Vagina (tissue), 2 donors: ENCODE measurements around the gene COL9A3. TPM values are rescaled to one million over a fixed set of nuclear protein-coding genes. Genes with fewer than 3 reads are reported as not detected.

ENCODE experiments used
- DNase-seq, 2 donors: peaks; one replicate each; pipeline ENCODE4 v3.0.0-alpha.2; 2017; ENCODE audit errors: extremely low spot score in 2 of 2
- H3K27ac ChIP-seq: fragments of 200-600 bp; sonication (generic); one replicate; pipeline ENCODE4 v1.5.1; 2019
- H3K27me3 ChIP-seq: fragments of 200-600 bp; sonication (generic); one replicate; pipeline ENCODE4 v1.5.1; 2019
- H3K36me3 ChIP-seq, 2 donors: fragments of 200-600 bp; sonication (generic); one replicate each; pipeline ENCODE4 v1.5.1; 2017 to 2019
- H3K4me1 ChIP-seq: fragments of 200-600 bp; sonication (generic); one replicate; pipeline ENCODE4 v1.5.1; 2019
- H3K4me3 ChIP-seq, 2 donors: fragments of 200-600 bp; sonication (generic); 1 replicate in 1 of 2; 2 replicates in 1 of 2; pipeline ENCODE4 v1.5.1; 2016 to 2019
- H3K9me3 ChIP-seq: fragments of 200-600 bp; sonication (generic); one replicate; pipeline ENCODE4 v1.5.1; 2019
- CTCF ChIP-seq, 3 experiments: fragments of 450-650 bp in 2 of 3; fragments of 200-600 bp in 1 of 3; sonication (generic) in 1 of 3; IDR thresholded peaks; one replicate each; pipeline ENCODE4 v1.5.1; 2017 to 2019; ENCODE audit warnings: antibody characterized with exemption in 3 of 3, mild to moderate bottlenecking in 2 of 3, moderate library complexity in 2 of 3
- POLR2A ChIP-seq, 2 donors: fragments of 450-650 bp; IDR thresholded peaks; one replicate each; pipeline ENCODE4 v1.6.1; 2017; ENCODE audit warnings: antibody characterized with exemption in 2 of 2, mild to moderate bottlenecking in 2 of 2, moderate library complexity in 2 of 2
- POLR2AphosphoS5 ChIP-seq, 2 donors: sonication (generic); formaldehyde crosslinking; IDR thresholded peaks; one replicate each; pipeline ENCODE4 v1.9.0; 2017; ENCODE audit warnings: antibody characterized with exemption in 2 of 2, mild to moderate bottlenecking in 2 of 2, low read depth in 1 of 2; ENCODE audit not compliant: insufficient read depth in 1 of 2
- intact Hi-C: fragments of 100-400 bp; cut with DNase I; formaldehyde crosslinking; loops from one replicate; pipeline ENCODE4 v1.15.1; 2023
- total RNA-seq: library from RNA; depleted of rRNA; stranded (reverse); fragments of >200 nt; gene quantifications from one replicate; pipeline ENCODE4 v1.2.3, GENCODE V29; 2016

The COL9A3 gene
- total RNA-seq, 1 donor from 2014 or later = 1.2 TPM

DNA sequence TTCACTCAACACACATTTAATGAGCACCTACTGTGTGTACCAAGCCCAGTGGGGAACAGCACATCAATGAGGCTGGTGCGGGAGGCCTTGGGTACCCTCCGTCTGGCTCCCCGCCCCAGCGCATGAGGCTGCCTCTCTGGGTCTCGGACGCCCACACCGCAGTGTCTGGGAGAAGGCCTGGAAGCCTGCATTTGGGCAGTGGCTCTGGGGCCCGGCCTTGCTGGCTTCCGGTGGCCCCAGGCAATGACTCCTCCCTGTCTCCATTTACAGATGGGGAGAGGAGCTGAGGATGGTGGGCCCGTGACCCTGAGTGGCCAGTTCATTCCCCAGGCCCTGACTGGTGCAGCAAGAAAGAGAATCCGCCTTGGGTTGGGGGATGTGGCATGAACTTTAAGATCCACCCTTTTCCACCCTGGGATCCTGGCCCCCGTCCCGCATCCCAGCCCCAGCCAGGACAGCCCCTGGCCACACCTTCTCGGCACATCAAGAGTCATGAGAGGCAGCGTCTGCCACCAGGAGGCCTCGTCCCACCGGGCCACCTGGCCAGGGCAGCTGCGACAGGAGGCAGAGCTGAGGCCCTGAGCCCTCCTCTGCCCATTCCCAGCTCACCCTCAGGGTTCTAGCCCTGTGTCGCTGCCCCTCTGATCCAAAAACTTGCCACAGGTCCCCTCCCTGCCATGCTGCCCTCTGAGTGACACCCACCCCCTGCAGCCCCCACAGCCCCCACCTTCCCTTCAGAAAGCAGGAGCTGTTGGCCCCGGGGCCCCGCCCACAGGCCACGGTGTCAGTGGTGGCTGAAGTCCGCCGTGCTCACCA, 38.0 kb upstream of the COL9A3 start:
- Histone ChIP-seq H3K9me3 (no peaks in the 10 kb centered on the region), H3K27ac (no peak overlapping the region), H3K4me1 (no peaks in the 10 kb centered on the region), H3K4me3 (no peak overlapping the region), H3K36me3 (no peaks in the 10 kb centered on the region), H3K27me3 (no peaks in the 10 kb centered on the region)
- intact Hi-C loops = no loop called here
- no peak for DNase-seq
- TF ChIP-seq POLR2A (IDR thresholded peaks at IDR 0.05) (no peak), CTCF (IDR thresholded peaks at IDR 0.05) (no peak), POLR2AphosphoS5 (IDR thresholded peaks at IDR 0.05; ENCODE audit: insufficient read depth in 1 of 2, low read depth in 1 of 2) (no peak)

GRCh38 chr20:62779417-62779685, 37.5 kb upstream of the COL9A3 start:
- H3K4me1 ChIP-seq = no peaks in the 10 kb centered on the region
- DNase-seq = no peak
- TF ChIP-seq POLR2AphosphoS5 (IDR thresholded peaks at IDR 0.05; ENCODE audit: insufficient read depth in 1 of 2, low read depth in 1 of 2) = no peak
- TF ChIP-seq CTCF (IDR thresholded peaks at IDR 0.05) = no peak
- TF ChIP-seq POLR2A (IDR thresholded peaks at IDR 0.05) = no peak
- no peak overlapping the region for H3K4me3 ChIP-seq
- H3K27ac ChIP-seq = no peak overlapping the region
- intact Hi-C loops = no loop called here
- no peaks in the 10 kb centered on the region for H3K36me3 ChIP-seq
- H3K9me3 ChIP-seq = no peaks in the 10 kb centered on the region
- no peaks in the 10 kb centered on the region for H3K27me3 ChIP-seq

GRCh38 chr20:62780204-62780603, 36.6 kb upstream of the COL9A3 start:
- Histone ChIP-seq H3K4me1 (no peaks in the 10 kb centered on the region), H3K4me3 (no peak overlapping the region), H3K27ac (no peak overlapping the region), H3K36me3 (no peaks in the 10 kb centered on the region), H3K27me3 (no peaks in the 10 kb centered on the region), H3K9me3 (no peaks in the 10 kb centered on the region)
- DNase-seq = no peak
- TF ChIP-seq CTCF (IDR thresholded peaks at IDR 0.05) (no peak), POLR2A (IDR thresholded peaks at IDR 0.05) (no peak), POLR2AphosphoS5 (IDR thresholded peaks at IDR 0.05; ENCODE audit: insufficient read depth in 1 of 2, low read depth in 1 of 2) (no peak)
- intact Hi-C loops = no loop called here

DNA sequence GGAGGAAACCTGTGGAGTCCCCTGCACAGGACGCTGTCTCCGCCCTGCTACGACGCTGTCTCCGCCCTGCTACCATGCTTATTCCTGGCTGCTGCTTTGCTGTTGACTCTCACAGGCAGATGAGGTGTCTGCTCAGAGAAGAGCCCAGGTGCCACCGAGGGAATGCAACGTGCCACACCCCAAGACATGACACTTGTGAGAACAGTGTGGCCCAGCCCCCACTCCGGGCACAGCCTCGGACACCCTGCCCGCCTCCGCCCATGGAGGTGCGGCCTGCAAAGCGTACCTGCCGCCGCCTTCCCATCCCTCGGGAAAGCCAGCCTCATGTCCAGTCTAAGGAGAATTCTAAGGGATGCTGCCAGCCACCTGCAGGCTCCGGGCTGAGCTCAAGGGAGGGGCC, 36.2 kb upstream of the COL9A3 start:
- intact Hi-C loops = no loop called here
- Histone ChIP-seq H3K9me3 (no peaks in the 10 kb centered on the region), H3K36me3 (no peaks in the 10 kb centered on the region), H3K4me3 (no peak overlapping the region), H3K27ac (no peak overlapping the region), H3K4me1 (no peaks in the 10 kb centered on the region), H3K27me3 (no peaks in the 10 kb centered on the region)
- TF ChIP-seq POLR2A (IDR thresholded peaks at IDR 0.05) (no peak), POLR2AphosphoS5 (IDR thresholded peaks at IDR 0.05; ENCODE audit: insufficient read depth in 1 of 2, low read depth in 1 of 2) (no peak), CTCF (IDR thresholded peaks at IDR 0.05) (no peak)
- no peak for DNase-seq

DNA sequence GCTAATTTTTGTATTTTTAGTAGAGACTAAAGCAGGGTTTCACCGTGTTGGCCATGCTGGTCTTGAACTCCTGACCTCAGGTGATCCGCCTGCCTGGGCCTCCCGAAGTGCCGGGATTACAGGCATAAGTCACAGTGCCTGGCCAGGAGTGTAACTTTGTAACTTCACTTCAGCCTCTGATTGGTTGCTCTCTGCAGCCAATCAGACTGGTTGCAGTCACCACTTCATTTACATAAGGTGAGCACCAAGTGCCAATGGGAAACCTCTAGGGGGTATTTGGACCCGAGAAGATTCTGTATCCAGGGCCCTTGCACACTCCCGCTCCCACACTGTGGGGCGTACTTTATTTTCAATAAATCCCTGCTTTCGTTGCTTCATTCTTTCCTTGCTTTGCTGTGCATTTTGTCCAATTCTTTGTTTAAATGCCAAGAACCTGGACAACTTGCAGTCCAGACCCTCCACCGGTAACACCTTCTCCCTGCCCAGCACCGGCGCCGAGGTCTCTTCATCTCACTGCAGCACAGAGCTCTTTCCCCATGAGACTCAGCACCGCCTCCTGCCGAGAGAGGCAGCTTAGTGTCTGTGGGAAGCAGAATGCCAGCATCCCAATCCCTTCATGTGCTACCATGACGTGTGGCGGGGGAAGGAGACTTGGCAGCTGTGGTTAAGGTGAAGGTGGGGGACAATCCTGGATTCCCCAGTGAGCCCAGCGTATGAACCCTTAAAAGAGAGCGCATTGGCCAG, 34.5 kb upstream of the COL9A3 start:
- intact Hi-C loops = no loop called here
- no peak overlapping the region for H3K4me3 ChIP-seq
- H3K27me3 ChIP-seq = no peaks in the 10 kb centered on the region
- no peak for DNase-seq
- TF ChIP-seq CTCF (IDR thresholded peaks at IDR 0.05) (no peak), POLR2AphosphoS5 (IDR thresholded peaks at IDR 0.05; ENCODE audit: insufficient read depth in 1 of 2, low read depth in 1 of 2) (no peak), POLR2A (IDR thresholded peaks at IDR 0.05) (no peak)
- no peaks in the 10 kb centered on the region for H3K4me1 ChIP-seq
- no peak overlapping the region for H3K27ac ChIP-seq
- H3K36me3 ChIP-seq = no peaks in the 10 kb centered on the region
- H3K9me3 ChIP-seq = no peaks in the 10 kb centered on the region
